GM21529 (cell line): ENCODE measurements around the gene ZNF512B.
"Not testable (repeated sequence)": the region's sequence is repeated elsewhere in the genome, so short reads cannot be mapped to it uniquely, and the experiment has no call there.

Experiments used
- ATAC-seq: cut with Tn5 transposase; IDR thresholded peaks from one replicate; pipeline ENCODE4 v1.9.1; 2021; ENCODE audit not compliant: unreplicated experiment

Gene ZNF512B

DNA sequence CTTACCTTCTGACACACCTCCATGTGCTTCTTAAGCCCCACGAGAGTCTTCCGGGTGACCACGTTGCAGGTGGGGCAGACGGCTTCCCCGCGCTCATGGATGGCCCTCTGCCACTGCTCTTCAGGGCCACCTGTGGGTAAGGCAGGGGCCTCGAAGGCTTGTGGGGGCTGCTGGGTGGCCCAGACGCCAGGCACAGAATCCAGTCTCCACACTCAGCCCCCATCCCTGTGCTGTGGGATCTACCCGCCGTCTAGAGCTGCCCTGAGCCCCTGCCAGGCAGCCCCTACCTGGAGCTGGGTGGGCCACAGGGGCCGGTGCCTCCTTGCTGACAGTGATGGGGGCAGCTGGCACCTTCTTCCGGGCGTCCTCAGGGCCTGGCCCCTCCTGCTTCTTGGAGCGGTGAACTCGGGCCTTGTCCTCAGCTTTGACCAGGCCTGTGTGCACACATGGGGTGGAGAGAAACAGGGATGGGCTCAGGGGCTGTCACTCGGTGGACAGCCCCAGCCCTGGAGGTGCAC lies 5.9 kb downstream of the ZNF512B start:
- no peak for ATAC-seq

- no peak for ATAC-seq
Observed at GRCh38 chr20:63963348-63963741, 6.4 kb downstream of the ZNF512B start.

GRCh38 chr20:63962426-63963347 lies 7.0 kb downstream of the ZNF512B start:
- no peak for ATAC-seq

- ATAC-seq, result no peak
Observed at GRCh38 chr20:63961664-63962425, 7.9 kb downstream of the ZNF512B start.

GRCh38 chr20:63960654-63961621 lies 8.8 kb downstream of the ZNF512B start:
- ATAC-seq, result not testable (repeated sequence)

DNA sequence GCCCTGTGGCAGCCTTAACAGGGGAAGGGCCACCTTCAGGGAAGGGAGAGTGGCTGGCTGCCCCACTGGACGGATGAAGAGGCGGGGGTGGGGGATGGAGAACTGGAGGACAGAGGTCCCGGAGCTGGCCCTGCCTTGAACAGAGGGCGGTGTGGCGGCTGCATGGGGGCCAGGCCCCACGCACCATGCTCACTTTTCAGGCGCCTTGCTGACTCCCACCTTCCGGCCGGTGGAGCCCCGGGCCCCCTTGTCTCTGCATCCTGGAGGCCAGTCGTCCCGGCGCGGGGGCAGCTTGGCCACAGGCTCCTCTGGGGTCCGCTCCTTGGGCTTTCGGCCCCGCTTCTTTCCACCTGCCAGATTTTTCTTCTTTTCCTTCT lies 10.0 kb downstream of the ZNF512B start:
- no peak for ATAC-seq

- ATAC-seq, result no peak
Observed at GRCh38 chr20:63958964-63959698, 10.6 kb downstream of the ZNF512B start.

GRCh38 chr20:63958471-63958870 lies 11.3 kb downstream of the ZNF512B start:
- ATAC-seq, result no peak

GRCh38 chr20:63957690-63958441 lies 11.9 kb downstream of the ZNF512B start:
- no peak for ATAC-seq

DNA sequence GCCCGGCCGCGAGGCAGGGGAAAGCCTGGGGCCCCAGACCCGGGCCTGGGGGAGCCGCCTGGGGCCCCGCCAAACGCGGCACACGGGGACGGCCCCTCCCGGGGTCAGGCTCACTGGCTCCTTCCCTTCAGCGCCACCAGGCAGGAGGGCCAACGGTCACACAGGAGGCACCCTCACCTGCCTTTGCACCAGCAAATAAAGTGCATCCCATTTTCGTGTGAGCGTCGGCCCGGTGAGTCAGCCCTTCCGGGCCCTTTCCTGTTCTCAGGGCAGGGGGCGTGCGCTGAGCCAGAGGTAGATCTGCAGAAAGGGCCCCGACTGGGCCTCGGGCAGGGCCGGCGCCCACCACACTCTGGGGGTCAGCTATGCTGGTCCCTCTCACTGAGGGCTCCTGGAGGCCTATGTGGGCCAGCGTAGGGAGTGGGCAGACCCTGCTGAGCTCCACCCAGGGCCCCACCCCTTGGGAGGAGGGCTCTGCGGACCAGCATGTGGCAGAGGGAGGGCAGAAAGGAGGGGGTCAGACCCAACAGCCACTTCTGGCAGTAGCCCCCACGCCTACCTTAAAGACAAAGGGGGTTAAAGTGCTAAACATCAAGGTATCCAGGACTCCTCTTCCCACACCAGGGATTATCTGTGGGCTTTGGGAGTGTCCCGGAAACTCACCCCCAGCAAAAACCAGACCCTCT lies 12.6 kb downstream of the ZNF512B start:
- ATAC-seq, result no peak

DNA sequence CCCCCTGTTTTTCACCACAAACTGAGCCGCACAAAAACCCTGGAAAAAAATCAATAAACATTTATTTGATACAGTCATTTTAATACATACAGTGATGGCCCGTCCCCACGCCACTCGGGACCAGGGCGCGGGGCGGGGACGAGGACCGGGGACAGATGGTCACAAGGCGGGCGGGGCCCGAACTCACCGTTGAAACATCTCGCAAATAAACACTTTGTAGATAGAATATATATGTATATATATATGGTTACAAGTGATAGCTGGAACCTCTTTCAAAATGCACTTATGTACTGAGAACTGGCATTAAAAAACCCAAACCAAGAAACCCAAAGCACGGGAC lies 13.1 kb downstream of the ZNF512B start:
- peak; percentile 14 for ATAC-seq

GRCh38 chr20:63955827-63956663 lies 13.7 kb downstream of the ZNF512B start, which contains the start of gene UCKL1:
UCKL1 (minus strand) TSS chr20:63956416; CDS start chr20:63956372, 44 bp downstream.
- ATAC-seq, result peak; percentile 74

DNA sequence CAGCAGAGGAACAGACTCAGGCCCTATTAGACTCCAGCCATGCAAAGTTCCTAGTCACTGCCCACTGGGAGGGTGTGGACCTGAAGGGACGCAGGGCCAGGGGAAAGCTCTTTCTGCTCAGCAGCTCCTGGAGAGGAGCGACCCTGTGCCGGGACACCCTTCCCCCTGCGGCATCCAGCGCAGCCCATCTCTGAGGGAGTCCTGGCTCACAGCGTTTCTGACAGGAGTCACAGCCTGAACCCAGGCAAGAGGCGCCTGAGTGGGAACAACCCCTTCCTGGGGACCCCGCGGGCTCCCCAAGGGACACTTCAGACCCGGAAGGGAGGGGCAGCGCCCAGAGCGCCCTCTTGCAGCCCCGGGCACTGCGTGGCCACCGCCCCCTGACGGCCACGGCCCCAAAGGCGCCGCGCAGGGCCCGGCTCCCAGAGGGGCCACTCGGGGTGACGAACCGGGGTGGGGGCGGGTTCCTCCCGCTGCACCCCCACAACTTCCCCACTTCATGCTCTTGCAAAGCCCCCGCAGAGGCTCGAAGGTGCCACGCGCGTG lies 14.4 kb downstream of the ZNF512B start:
- peak; percentile 20 for ATAC-seq

- ATAC-seq, result no peak
Observed at GRCh38 chr20:63953764-63954429, 15.8 kb downstream of the ZNF512B start.

DNA sequence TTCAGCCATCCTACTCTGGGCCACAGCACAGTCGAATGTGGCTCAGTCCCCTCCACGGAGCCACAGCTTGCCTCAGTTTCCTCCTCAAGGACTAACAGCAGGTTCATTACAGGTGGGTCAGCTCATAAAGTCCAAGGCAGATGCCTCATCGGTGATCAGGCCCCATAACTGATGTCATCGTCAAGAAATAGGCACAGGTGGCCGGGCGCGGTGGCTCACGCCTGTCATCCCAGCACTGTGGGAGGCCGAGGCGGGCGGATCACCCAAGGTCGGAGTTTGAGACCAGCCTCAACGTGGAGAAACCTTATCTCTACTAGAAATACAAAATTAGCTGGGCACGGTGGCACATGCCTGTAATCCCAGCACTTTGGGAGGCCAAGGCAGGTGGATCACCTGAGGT lies 17.0 kb downstream of the ZNF512B start:
- ATAC-seq, result no peak

DNA sequence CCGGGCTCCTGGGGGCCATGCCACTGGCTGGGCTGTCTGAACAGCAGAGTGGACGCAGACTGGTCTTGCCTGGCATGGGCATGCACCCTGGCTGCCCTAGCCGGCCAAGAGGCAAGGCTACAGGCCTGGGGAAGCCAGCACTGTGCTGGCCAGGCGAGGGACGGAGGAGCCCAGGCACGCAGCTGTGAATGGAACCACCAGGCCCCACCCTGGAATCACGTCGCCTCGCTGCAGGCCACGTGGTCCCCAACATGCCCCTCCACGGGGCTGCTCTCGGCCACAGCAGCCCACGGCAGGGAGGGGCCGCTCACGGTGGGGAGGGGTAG lies 17.6 kb downstream of the ZNF512B start:
- no peak for ATAC-seq
